ENCODE data around the gene PJA2. TPM values are rescaled to one million over a fixed set of nuclear protein-coding genes. Genes with fewer than 3 reads are reported as not detected.

PJA2 gene
- total RNA-seq, 1 experiment from 2014 or later: 14.3 TPM

- no peak overlapping the region for H3K9ac ChIP-seq (ENCODE audit: low read length)
- H3K79me2 ChIP-seq (ENCODE audit: low read length): no peaks in the 10 kb centered on the region
- H3K4me3 ChIP-seq (ENCODE audit: low read length): no peak overlapping the region
- H3K27ac ChIP-seq (ENCODE audit: low read length): no peak overlapping the region
- H3K36me3 ChIP-seq (ENCODE audit: low read depth, low read length): no peaks in the 10 kb centered on the region
- ATAC-seq (peak; percentile 77), DNase-seq (peak; percentile 65)
- no peaks in the 10 kb centered on the region for H3K9me2 ChIP-seq (replicated peaks; ENCODE audit: low read length)
- intact Hi-C loops (cut with micrococcal nuclease): loop anchor here (5.0 kb wide), 1 partner anchor 137 kb away; no protein-coding TSS in a partner anchor
- no peaks in the 10 kb centered on the region for H3K9me3 ChIP-seq (ENCODE audit: low read length)
- no peak overlapping the region for H3K4me2 ChIP-seq (ENCODE audit: low read length)
- H3K27me3 ChIP-seq (ENCODE audit: low read length): no peaks in the 10 kb centered on the region
- ChIA-PET CTCF (no interaction called here), POLR2A (ENCODE audit: unreplicated experiment) (no interaction called here)
- H2AFZ ChIP-seq (ENCODE audit: low read length): no peak overlapping the region
- H4K20me1 ChIP-seq (ENCODE audit: low read length): no peaks in the 10 kb centered on the region
- H3F3A ChIP-seq (ENCODE audit: low read length, unreplicated experiment): no peaks in the 10 kb centered on the region
- TF ChIP-seq CTCF (conservative IDR thresholded peaks at IDR 0.05; ENCODE audit: low read depth, low read length): no peak
- no peak for TF ChIP-seq EZH2 (IDR thresholded peaks at IDR 0.05; ENCODE audit: low read length, unreplicated experiment)
- no peak for TF ChIP-seq EZH2phosphoT487 (IDR thresholded peaks at IDR 0.05; ENCODE audit: borderline replicate concordance, low read length)
- H3K4me1 ChIP-seq (ENCODE audit: insufficient read depth, low read length): peaks cover 17% of the 10 kb centered on the region
- no TSS peak for BruUV-seq (replicated peaks)
Measured at GRCh38 chr5:109329333-109330237, 80.2 kb downstream of the PJA2 start.

GRCh38 chr5:109328626-109329025 is 81.1 kb downstream of the PJA2 start:
- no peaks in the 10 kb centered on the region for H3K9me3 ChIP-seq (ENCODE audit: low read length)
- H4K20me1 ChIP-seq (ENCODE audit: low read length): no peaks in the 10 kb centered on the region
- H3K9ac ChIP-seq (ENCODE audit: low read length): no peak overlapping the region
- H2AFZ ChIP-seq (ENCODE audit: low read length): no peak overlapping the region
- peaks cover 17% of the 10 kb centered on the region for H3K4me1 ChIP-seq (ENCODE audit: insufficient read depth, low read length)
- POLR2A ChIA-PET (ENCODE audit: unreplicated experiment): no interaction called here
- H3K27ac ChIP-seq (ENCODE audit: low read length): 0 out of 2 replicates have a peak overlapping the region, but pooled peaks have one; percentile 3
- peak; percentile 24 for DNase-seq
- no peaks in the 10 kb centered on the region for H3K79me2 ChIP-seq (ENCODE audit: low read length)
- intact Hi-C loops (cut with micrococcal nuclease): loop anchor here (5.0 kb wide), 1 partner anchor 136 kb away; no protein-coding TSS in a partner anchor
- ATAC-seq: peak; percentile 41
- H3K36me3 ChIP-seq (ENCODE audit: low read depth, low read length): no peaks in the 10 kb centered on the region
- CTCF ChIA-PET: interaction anchor here (0.7 kb wide), 1 partner anchor 328 kb away, joined by 3 read pairs; no protein-coding TSS in a partner anchor
- BruUV-seq (replicated peaks): no TSS peak
- H3K4me2 ChIP-seq (ENCODE audit: low read length): no peak overlapping the region
- H3F3A ChIP-seq (ENCODE audit: low read length, unreplicated experiment): no peaks in the 10 kb centered on the region
- H3K9me2 ChIP-seq (replicated peaks; ENCODE audit: low read length): no peaks in the 10 kb centered on the region
- no peak overlapping the region for H3K4me3 ChIP-seq (ENCODE audit: low read length)
- TF ChIP-seq EZH2phosphoT487 (IDR thresholded peaks at IDR 0.05; ENCODE audit: borderline replicate concordance, low read length): no peak
- TF ChIP-seq CTCF (conservative IDR thresholded peaks at IDR 0.05; ENCODE audit: low read depth, low read length): no peak
- TF ChIP-seq EZH2 (IDR thresholded peaks at IDR 0.05; ENCODE audit: low read length, unreplicated experiment): no peak
- no peaks in the 10 kb centered on the region for H3K27me3 ChIP-seq (ENCODE audit: low read length)

GRCh38 chr5:109327570-109327969 is 82.2 kb downstream of the PJA2 start:
- no peaks in the 10 kb centered on the region for H3K27me3 ChIP-seq (ENCODE audit: low read length)
- TF ChIP-seq EZH2phosphoT487 (IDR thresholded peaks at IDR 0.05; ENCODE audit: borderline replicate concordance, low read length): no peak
- TF ChIP-seq CTCF (conservative IDR thresholded peaks at IDR 0.05; ENCODE audit: low read depth, low read length): no peak
- TF ChIP-seq EZH2 (IDR thresholded peaks at IDR 0.05; ENCODE audit: low read length, unreplicated experiment): no peak
- H3K4me3 ChIP-seq (ENCODE audit: low read length): no peak overlapping the region
- BruUV-seq (replicated peaks): no TSS peak
- H3K79me2 ChIP-seq (ENCODE audit: low read length): no peaks in the 10 kb centered on the region
- H3K27ac ChIP-seq (ENCODE audit: low read length): no peak overlapping the region
- no peak overlapping the region for H2AFZ ChIP-seq (ENCODE audit: low read length)
- no peaks in the 10 kb centered on the region for H4K20me1 ChIP-seq (ENCODE audit: low read length)
- H3K4me2 ChIP-seq (ENCODE audit: low read length): no peak overlapping the region
- H3K36me3 ChIP-seq (ENCODE audit: low read depth, low read length): no peaks in the 10 kb centered on the region
- no peak overlapping the region for H3K9ac ChIP-seq (ENCODE audit: low read length)
- no peaks in the 10 kb centered on the region for H3F3A ChIP-seq (ENCODE audit: low read length, unreplicated experiment)
- H3K9me3 ChIP-seq (ENCODE audit: low read length): no peaks in the 10 kb centered on the region
- H3K4me1 ChIP-seq (ENCODE audit: insufficient read depth, low read length): peaks cover 17% of the 10 kb centered on the region
- intact Hi-C loops (cut with micrococcal nuclease): loop anchor here (5.0 kb wide), 1 partner anchor 135 kb away; no protein-coding TSS in a partner anchor
- H3K9me2 ChIP-seq (replicated peaks; ENCODE audit: low read length): no peaks in the 10 kb centered on the region
- DNase-seq (no peak), ATAC-seq (no peak)
- POLR2A ChIA-PET (ENCODE audit: unreplicated experiment): no interaction called here
- CTCF ChIA-PET: no interaction called here

All from PC-3 (cell line).